Activated CD4-positive, alpha-beta T cell treated with anti-CD3 and anti-CD28 coated beads, Interleukin-2, amount 50 U/mL, for 24 hours (primary cell): ENCODE results near the gene SPTSSA.
A peak's percentile ranks its signal among the peaks of the same experiment; 100 is the strongest.

ENCODE experiments used
- DNase-seq, 2 donors: peaks; one replicate each; pipeline ENCODE4 v3.0.0-alpha.2; 2020; ENCODE audit warnings: low read depth in 1 of 2, low spot score in 1 of 2

Gene SPTSSA

DNA sequence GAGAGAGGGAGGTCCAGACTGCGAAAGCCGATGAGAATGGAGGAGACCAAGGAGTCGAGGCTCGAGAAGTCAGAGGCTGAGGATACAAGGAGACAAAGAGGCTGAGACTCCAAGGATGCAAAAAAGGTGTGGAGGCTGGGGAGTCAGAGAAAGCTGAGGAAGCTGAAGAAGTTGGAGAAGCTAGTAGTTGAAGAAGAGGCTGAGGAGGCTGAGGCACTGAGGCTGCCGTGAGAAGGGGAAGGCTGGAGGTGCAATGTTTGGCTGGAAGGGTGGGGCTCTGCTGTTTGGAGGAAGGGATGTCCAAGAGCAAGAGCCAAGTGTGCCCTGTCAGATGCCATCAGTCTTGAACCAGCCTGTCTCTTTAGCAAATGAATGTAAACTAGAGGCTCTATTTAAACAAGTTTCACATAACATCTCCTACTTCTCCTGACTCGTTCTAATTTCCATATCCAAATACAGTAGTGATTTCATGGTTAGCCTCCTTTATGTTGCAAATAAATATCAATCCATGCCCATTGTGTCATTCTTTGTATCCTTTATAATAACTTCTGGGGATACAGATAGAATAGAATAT, 10.8 kb upstream of the SPTSSA start:
- no peak for DNase-seq

DNA sequence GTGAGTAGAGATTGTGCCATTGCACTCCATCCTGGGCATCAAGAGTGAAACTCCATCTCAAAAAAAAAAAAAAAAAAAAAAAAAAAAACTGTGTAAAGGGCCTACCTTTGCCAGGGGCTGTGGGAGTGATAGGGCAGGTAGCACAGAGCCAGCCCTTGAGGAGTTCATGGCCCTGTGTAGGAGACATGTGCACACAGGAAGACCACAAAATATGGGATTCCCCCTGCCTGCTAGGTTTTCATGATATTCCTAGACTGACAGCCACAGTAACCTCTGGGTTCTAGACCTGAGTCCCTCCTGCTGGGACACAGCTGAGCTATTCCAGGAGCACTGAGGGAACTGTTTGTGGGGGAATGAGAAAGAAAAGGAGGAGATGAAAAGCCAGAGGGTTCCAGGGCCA, 8.3 kb upstream of the SPTSSA start:
- no peak for DNase-seq

DNA sequence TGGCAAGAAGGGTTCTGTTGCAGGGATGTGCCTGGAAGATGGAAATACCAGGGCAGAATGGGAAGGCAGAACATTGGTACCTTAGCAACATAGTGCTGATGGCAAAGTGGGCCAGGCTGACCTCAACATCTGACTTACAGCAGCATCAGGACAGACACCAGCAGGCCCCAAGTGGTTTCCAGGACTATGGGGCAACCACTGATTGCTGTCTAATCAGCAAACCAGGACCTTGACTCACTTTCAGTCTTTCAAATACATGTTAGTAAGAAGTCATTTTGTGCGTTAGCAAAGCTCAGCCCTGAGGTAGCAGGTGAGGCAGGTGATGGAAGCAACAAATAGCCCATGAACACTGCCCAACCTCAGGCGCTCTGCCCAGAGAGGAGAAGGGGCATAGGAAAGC, 4.7 kb upstream of the SPTSSA start:
- no peak for DNase-seq

DNA sequence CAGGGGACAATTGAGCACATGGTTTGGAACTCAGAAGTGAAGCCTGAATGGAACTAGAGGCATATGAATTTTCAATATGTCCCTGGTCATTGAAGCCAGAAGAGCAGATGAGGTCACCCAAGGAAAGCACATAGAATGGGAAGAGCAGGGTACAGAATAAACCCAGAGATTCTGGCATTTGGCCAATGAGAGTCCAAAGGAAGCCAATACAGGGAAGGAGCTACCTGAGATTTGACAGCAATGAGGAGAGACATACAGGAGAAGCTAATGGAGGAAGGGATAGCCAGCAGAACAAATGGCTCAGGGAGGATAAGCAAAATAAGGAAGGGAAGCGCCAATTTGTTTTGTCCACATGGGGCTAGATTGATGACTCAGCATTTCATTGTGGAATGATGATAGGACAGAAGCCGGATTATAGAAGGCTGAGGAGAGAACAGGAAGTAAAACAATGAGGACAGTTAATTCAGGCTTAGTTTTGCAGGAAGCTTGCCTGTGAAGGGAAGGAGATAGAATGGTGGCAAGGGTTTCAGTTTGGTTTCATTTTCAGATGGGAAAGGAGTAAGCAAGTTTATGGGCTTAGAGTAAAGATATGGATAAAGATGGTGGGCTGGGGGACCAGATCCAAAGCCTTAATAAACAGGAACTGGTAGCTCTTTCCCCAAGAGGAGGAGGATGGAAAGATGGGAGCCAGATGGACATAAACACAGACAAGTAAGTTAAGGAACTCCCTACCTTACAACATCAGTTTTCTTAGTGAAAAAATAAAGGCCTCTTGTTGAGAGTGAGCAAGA, 3.2 kb upstream of the SPTSSA start:
- DNase-seq: no peak

DNA sequence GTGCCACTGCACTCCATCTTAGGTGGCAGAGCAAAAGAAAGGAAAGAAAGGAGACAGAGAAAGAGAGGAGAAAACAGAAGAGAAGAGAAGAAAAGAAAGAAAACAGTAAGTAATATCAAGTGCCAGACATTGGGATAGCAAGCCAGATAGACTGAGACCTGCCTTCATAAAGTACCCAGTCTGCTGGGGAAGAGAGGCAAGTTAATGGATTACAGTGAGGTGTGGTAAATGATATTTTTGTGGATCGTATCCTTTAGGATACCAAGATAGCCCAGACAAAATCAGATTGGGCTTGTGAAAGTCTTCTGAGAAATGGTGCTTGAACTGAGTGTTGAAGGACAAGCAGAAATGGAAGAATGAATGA, 1.5 kb upstream of the SPTSSA start:
- DNase-seq: no peak

DNA sequence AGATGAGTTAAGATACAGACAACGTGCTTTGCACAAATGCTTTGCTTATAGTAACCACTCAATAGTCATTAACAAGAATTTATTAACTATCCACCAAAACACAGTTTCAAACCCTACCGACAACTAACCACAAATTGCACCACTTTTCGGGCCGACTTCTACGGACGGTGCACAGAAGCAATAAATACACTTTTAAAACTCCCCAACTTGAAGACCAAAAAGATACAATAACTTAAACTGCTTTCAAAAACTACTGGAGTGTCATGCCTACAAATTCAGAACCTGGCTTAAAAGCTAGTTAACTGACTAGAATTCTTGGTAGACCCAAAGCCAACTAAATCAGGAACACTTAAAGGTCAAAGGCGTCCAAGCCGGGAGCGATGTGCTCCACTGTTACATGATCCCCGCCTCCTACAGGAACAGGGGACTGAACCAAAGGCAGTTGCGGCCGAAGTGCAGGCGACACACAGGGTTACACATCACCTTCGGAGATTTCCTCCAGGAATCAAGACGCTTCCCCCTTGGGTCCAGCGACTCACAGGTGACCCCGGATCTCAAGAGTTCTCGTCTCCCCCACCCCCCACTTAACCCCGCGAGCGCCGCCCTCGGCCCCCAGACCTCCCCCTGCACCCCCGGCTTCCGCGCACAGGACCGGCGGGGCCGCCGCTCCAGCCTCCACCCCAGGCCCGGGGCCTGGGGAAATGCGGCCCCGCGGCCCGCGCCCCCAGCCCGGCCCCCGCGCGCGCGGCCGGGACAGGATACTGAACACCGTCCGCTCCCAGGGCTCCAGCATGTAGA, 507 bp downstream of the SPTSSA start:
- DNase-seq: peak in 1 of 2 donors; percentile 5

DNA sequence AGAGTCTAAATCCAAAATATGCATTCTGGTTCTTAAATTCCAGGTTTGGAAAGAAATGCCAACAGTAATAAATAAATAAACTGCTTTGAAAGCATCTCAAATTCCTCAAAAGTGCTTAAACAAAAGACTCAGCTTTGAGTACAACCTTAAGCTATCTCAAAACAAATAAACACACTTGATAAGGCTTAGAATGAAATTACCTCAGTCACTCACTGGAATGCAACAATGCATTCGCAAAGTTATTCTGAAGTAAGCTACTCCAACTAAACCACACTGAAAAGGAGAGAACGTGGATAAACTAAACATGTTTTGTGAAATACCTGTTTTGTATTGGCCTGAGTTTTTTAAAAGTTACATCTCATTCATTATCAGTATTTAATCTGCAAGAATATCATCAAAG, 1.2 kb downstream of the SPTSSA start:
- DNase-seq: no peak

DNA sequence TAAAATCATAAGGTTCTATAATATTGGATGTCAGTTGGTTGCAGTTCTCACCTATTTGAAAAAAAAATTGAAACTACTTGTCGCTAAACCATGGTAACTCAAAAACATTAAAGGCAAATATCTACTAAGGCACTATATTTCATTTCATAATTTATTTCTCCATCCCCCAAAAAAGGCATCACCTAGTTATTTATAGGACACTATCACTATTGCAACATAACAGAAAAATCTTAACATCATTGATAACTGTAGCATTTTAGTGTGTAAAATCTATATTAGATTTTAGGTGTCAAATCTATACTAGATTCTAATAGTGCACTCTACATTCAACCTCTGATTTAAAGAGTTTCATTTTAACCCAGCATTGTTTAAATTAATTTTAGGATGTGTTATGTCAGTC, 1.7 kb downstream of the SPTSSA start:
- no peak for DNase-seq

DNA sequence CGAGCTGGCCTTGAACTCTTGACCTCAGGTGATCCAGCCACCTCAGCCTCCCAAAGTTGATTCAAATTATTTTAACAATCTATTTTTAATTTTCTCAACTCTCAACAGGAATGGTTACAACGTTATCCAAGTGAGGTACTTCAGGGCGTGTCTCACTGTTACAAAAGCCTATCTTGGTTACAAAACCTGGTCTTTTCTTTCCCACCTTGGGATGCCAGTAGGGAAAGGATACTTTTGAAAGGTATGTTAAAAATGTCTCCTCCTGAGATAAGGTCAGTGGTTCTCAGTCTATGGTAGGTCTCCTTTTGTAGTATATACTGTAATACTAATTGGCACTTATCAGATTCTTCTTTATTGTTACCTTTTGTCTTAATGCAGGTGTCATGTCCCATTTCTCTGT, 4.9 kb downstream of the SPTSSA start:
- DNase-seq: no peak

DNA sequence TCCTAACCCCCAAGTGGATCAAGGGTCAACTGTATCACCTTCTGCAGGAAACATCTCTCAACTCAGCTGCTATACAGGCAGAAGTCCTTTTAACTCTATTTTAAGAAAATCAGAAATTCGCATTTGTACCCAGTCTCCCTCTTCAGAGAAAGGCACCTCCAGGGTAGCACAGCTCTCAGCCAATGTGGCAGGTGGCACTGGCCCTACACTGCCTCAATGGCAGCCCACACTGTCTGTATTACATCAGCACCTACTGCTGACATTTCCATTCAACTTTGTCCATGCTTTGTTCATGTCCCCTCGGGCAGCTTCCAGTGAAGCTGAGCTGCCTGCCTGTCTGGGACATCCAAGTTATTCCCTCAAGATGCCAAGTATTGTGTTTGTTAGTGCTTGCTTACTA, 8.8 kb downstream of the SPTSSA start:
- no peak for DNase-seq

DNA sequence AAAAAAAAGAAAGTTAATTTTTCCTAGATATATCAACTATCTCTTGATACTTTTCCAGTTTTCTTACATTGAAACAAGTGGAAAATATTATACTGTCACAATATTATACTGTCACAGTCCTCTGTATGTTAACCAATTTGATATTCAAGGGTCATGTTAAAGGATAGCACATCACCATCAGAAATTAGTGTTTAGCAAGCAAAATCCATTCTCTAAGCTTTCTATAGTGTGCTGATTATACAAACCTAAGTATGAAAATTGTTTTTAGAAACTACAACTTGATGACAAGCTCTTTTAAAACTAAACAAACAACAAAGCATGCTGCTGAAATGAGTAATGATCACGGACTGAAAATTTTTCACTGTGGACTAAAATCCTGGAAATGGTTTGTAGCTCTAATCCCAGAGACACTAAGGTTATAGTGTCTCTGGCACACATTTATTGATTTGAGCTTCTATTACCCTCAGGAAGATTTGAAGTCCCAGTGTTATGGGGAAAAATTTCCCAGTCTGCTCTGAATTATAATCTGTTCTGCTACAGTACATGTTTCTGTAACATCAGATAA, 9.7 kb downstream of the SPTSSA start:
- no peak for DNase-seq

DNA sequence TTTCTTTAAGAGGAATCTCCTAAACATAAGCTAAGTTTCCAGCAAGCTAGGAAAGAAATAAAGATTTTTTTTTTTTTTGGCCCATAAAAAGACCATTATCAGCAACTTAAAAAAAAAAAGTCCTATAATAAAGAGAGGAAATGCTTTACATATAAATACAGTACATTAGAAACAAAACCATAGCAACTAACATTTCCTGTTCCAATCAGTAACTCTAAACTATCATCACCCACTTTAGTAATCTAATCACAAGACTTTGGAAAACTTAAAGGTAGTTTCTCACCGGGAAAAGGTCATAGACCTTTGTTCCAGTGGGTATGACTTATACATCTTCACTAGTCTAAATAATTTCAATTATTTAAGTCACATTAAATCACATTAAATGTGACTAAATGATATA, 11.1 kb downstream of the SPTSSA start:
- no peak for DNase-seq

DNA sequence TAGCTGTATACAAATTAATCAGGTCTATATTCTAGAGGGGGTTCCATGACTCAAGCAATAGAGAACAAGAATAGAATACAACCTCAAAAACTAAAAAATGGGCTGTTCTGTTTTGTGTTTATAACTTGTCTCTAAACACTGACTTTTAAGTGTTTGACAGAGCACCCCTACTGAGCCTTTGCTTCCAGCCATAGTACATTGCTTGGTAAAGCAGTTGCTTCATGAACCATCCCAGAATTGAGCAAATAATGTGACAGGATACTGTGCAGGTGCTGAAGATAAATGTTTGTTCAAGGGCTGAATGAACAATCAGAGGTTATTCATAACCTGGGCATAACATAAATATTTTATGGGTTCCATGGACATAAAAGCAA, 11.5 kb downstream of the SPTSSA start:
- no peak for DNase-seq

DNA sequence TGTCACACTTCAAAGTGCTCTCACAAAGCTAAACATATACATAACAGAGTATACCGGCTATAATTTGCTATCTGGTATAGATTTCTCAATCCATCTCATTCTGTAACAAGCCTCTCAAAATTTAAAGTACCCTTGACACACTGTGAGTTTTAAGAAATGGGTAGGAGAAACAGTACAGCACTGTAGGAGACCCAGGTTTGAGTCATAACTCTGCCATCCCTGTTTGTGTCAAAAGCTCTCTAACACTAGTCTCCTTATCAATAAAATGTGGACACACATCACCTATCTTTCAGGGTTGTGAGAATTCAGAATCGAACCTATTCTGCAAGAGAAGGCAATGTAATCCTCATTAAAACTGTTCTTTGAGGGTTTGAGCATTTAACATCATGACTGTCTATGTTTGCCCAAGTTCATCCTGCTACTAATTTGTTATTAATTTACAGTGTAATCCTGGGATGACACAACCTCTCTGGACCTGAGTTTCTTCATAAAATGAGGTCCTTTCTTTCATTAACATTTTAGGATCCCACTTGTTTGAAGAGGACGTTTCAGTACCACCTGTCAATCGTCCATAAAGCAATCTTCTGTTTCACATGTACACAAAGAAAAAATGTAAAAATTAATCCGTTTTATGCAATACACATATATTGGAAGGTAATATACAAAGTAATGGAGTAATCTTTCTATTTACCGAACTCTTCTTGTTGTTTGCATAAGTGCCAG, 12.1 kb downstream of the SPTSSA start:
- no peak for DNase-seq

DNA sequence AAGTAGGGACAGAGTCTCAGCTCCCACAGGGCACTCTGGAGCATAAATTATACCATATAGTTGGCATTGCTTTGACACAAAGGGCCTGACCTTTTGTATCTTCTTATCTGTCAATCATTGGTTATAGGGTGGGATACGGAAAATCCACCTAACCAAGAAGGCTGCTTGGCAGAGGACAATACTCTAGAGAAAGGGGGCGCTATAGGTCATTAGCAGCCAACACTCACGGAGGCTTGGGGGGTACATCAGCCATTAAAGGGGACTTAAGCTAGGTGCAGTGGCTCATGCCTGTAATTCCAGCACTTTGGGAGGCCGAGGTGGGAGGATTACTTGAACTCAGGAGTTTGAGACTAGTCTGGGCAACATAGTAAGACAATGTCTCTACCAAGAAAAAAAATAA, 22.9 kb downstream of the SPTSSA start:
- DNase-seq: no peak

DNA sequence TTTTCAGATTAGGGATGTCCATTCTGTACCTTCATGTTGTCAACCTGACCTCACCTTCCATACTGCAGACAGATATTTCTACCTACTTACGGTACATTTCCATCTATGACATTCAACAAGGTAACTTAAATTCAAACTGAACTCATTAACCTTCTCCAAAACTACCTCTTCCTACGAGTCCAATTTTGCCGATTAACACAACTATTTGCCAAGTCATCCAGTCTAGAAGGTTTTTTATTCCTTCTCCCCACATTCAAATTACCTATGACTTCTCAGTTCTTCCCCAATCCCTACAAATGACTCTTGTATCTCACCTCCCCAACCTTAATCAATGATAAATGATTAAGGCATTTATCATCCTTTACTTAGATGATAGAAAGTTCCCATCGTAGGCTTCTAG, 23.6 kb downstream of the SPTSSA start:
- no peak for DNase-seq

DNA sequence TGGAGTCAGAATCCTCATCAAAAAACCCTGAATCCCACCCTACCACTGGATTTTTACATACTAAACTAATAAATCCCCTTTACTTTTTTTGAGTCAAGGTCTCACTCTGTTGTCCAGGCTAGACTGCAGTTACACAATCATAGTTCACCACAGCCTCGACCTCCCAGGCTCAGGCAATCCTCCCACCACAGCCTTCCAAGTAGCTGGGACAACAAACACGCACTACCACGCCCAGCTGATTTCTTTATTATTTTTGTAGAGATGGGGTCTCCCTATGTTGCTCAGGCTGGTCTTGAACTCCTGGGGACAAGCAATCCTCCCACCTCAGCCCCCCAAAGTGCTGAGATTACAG, 24.3 kb downstream of the SPTSSA start:
- no peak for DNase-seq

DNA sequence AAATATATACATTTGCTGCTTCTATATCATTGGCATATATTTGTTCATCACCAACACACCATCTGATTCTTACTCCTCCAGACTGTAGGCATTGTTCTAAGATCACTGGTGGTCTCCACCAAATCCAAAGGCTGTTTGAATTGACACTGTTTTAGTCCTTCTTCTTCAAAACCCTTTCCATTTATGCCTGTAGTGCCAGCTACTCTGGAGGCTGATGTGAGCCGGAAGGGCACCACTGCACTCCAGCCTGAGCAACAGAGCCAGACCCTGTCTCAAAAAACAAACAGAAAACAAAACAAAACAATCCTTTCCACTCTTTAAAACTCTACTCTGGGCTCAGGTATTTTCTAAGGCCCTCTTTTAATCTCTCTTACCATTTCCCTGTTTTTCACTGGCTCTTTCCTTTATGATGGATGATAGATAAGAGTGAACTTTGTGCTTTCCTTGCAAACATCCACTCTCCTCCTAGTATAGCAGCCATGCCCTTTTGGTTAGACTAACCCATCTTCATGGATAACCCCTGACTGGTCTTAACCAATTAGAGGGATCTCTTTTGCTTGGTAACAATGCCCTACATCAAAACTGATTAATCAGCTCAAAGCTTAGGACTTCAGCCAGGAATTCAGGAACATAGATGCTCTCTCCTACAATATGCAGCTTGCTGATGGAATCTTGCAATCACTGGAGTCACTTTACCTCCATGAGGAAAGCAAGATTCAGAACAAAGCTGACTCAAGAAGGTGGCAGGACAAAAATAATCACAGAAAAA, 24.9 kb downstream of the SPTSSA start:
- DNase-seq: no peak

DNA sequence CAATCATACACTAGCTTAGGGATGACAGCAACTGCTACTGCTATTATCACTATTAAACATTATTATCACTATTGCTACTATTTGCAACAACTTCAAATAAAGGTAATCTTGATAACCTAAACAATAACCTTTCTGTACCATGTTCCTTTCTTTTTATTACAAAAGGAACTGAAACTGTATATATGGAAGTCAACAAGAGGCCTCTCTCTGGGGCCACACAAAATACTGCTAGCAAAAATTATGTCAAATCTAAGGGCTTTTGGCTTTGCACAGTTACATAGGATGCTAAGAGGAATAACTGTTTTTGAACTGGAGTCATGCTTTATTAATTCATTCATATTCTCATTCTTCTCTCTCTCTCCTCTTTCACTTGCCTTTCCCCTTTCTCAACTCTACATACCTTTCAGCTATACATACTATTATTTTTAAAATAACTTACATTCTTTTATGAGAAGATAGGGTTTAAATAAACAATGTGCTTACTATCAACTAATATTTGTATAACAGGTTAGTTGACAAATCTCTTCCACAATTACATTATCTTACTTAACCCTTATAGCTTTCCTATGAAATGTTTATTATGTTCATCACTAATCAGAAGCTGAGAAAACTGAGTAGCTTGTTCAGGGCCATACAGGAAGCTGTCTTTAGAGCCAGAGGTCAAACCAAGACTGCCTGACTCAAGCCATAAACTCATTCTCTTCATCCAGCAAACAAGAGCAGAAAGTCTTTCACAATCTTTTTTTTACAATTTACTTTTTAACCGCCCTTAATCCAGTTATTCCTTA, 25.7 kb downstream of the SPTSSA start:
- DNase-seq: no peak

DNA sequence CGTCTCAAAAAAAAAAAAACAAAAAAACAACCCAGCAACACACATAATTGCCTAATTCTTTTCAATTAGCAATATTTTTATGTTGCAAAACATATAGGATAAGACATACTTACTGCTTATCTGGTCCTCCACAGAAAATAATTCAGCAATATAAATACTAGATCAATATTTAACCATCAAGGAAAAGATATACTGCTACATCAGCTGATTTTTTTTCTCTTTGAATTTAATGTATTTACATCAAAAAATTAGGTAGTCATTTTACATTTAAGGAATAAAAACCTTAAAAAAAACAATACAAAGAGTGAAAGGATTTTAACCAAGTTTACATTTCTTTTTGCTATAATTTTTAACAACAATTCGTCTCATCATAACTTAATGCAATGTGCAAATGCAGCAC, 28.1 kb downstream of the SPTSSA start:
- no peak for DNase-seq
